PC-9 (cell line): ENCODE data around the gene EEPD1.

ENCODE experiments used
- EZH2 ChIP-seq: fragments of 200-600 bp; sonication (generic); IDR thresholded peaks from 2 replicates; pipeline ENCODE4 v1.8.0; 2017; ENCODE audit warnings: antibody characterized with exemption, low read depth
- TF ChIP-seq, protein P1 (sequence below): fragments of 200-600 bp; sonication (generic); conservative IDR thresholded peaks from 2 replicates; pipeline ENCODE4 v1.6.1; 2017; ENCODE audit warnings: mixed run types, antibody characterized with exemption, mild to moderate bottlenecking, moderate library complexity

DNA sequence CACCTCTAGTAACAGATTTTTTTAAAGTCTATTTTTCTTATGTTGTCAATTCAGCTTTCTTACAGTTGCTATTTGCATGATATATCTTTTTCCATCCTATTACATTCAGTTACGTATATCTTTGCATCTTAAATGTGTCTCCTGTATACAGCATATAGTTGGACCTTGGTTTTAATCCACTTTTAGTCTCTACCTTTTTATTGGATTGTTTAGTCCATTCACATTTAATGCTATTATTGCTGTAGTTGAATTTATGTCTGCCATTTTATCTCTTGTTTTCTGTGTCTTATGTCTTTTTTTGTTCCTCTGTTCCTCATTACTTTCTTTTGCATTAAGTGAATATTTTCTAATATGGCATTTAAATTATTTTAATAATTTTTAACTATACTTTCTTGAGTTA lies 100.6 kb downstream of the EEPD1 start:
- TF ChIP-seq, protein P1, sequence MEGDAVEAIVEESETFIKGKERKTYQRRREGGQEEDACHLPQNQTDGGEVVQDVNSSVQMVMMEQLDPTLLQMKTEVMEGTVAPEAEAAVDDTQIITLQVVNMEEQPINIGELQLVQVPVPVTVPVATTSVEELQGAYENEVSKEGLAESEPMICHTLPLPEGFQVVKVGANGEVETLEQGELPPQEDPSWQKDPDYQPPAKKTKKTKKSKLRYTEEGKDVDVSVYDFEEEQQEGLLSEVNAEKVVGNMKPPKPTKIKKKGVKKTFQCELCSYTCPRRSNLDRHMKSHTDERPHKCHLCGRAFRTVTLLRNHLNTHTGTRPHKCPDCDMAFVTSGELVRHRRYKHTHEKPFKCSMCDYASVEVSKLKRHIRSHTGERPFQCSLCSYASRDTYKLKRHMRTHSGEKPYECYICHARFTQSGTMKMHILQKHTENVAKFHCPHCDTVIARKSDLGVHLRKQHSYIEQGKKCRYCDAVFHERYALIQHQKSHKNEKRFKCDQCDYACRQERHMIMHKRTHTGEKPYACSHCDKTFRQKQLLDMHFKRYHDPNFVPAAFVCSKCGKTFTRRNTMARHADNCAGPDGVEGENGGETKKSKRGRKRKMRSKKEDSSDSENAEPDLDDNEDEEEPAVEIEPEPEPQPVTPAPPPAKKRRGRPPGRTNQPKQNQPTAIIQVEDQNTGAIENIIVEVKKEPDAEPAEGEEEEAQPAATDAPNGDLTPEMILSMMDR, result no peak
- no peak for TF ChIP-seq EZH2
